B cell (primary cell): ENCODE measurements around the gene TRABD2A. TPM values are rescaled to one million over a fixed set of nuclear protein-coding genes. Genes with fewer than 3 reads are reported as not detected.

Experiments
- ATAC-seq: fragments of 200-7000 bp; cut with Tn5 transposase; one replicate; pipeline ENCODE4 v1.10.0; 2021; ENCODE audit warnings: low read depth, mild to moderate bottlenecking, moderate number of reproducible peaks, moderate library complexity
- CTCF ChIA-PET: fragments of 350-600 bp; sonication (Branson Sonifier 250); formaldehyde crosslinking; loops from one replicate; lab custom pipeline; 2021; ENCODE audit warnings: antibody characterized with exemption, inconsistent platforms; lab: Charles Lee
- POLR2A ChIA-PET: fragments of 350-600 bp; sonication (Branson Sonifier 250); formaldehyde crosslinking; loops from one replicate; lab custom pipeline; 2021; ENCODE audit warnings: antibody characterized with exemption; lab: Charles Lee
- DNase-seq: peaks from one replicate; pipeline ENCODE4 v3.0.0; 2013
- H2AFZ ChIP-seq: 2 replicates; pipeline ENCODE4 v1.6.1; 2012; ENCODE audit warnings: mild to moderate bottlenecking, low read depth, low read length; ENCODE audit not compliant: insufficient read depth, poor library complexity, severe bottlenecking
- H3K27ac ChIP-seq, 2 donors: 1 replicate in 1 of 2; 2 replicates in 1 of 2; pipeline ENCODE4 v1.5.1; 2012 to 2013; ENCODE audit warnings: low read length in 2 of 2, mild to moderate bottlenecking in 2 of 2, moderate library complexity in 1 of 2
- H3K27me3 ChIP-seq, 4 experiments: fragments of 200-600 bp in 1 of 4; sonication (generic) in 1 of 4; replicated peaks in 1 of 4; 1 replicate in 2 of 4; 2 replicates in 2 of 4; pipeline versions ENCODE4 v1.6.1 to v1.7.0; 2013 to 2016; ENCODE audit warnings: low read length in 3 of 4, mild to moderate bottlenecking in 2 of 4, mixed read lengths in 1 of 4, moderate library complexity in 1 of 4; ENCODE audit not compliant: insufficient read depth in 4 of 4, control insufficient read depth in 3 of 4; ENCODE audit errors: control extremely low read depth in 1 of 4
- H3K36me3 ChIP-seq, 2 experiments: replicated peaks in 1 of 2; 1 replicate in 1 of 2; 2 replicates in 1 of 2; pipeline versions ENCODE4 v1.6.1 to v1.7.1; 2013; ENCODE audit warnings: low read length in 1 of 2; ENCODE audit not compliant: insufficient read depth in 2 of 2, control insufficient read depth in 1 of 2; ENCODE audit errors: control extremely low read depth in 1 of 2, extremely low read depth in 1 of 2
- H3K4me1 ChIP-seq, 2 donors: fragments of 200-600 bp in 1 of 2; sonication (generic) in 1 of 2; 1 replicate in 1 of 2; 2 replicates in 1 of 2; pipeline versions ENCODE4 v1.5.1 to v1.6.1; 2013 to 2017; ENCODE audit warnings: low read length in 2 of 2; ENCODE audit not compliant: control insufficient read depth in 2 of 2, insufficient read depth in 2 of 2
- H3K4me2 ChIP-seq: replicated peaks from 2 replicates; pipeline ENCODE3; 2012; ENCODE audit warnings: mild to moderate bottlenecking, low read depth, low read length; ENCODE audit not compliant: poor library complexity, severe bottlenecking
- H3K4me3 ChIP-seq, 5 experiments: fragments of 200-600 bp in 1 of 5; sonication (generic) in 1 of 5; 1 replicate in 3 of 5; 2 replicates in 2 of 5; pipeline versions ENCODE4 v1.5.1 to v1.7.0; 2011 to 2016; ENCODE audit warnings: low read length in 4 of 5, mild to moderate bottlenecking in 4 of 5, low read depth in 2 of 5, control low read depth in 1 of 5, moderate library complexity in 1 of 5; ENCODE audit not compliant: insufficient read depth in 1 of 5; ENCODE audit errors: control extremely low read depth in 1 of 5, extremely low read depth in 1 of 5
- H3K79me2 ChIP-seq: fragments of 200-600 bp; sonication (generic); one replicate; pipeline ENCODE4 v1.6.0; 2016; ENCODE audit warnings: low read length; ENCODE audit not compliant: control insufficient read depth, insufficient read depth
- H3K9ac ChIP-seq: fragments of 200-600 bp; sonication (generic); 2 replicates; pipeline ENCODE4 v1.6.1; 2017; ENCODE audit warnings: mild to moderate bottlenecking, low read length, moderate library complexity
- H3K9me3 ChIP-seq, 3 donors: one replicate each; pipeline versions ENCODE4 v1.6.1 to v1.7.1; 2013; ENCODE audit warnings: low read length in 2 of 3; ENCODE audit not compliant: control insufficient read depth in 2 of 3, insufficient read depth in 1 of 3; ENCODE audit errors: control extremely low read depth in 1 of 3
- H4K20me1 ChIP-seq: 2 replicates; pipeline ENCODE4 v1.6.0; 2012; ENCODE audit warnings: mild to moderate bottlenecking, low read length; ENCODE audit not compliant: insufficient read depth, control insufficient read depth, poor library complexity, severe bottlenecking
- H3K27ac Mint-ChIP-seq: one replicate; pipeline ENCODE4 v1.8.0; 2021; ENCODE audit warnings: mixed read lengths
- H3K27me3 Mint-ChIP-seq: one replicate; pipeline ENCODE4 v1.8.0; 2021; ENCODE audit warnings: mixed read lengths
- H3K4me1 Mint-ChIP-seq: one replicate; pipeline ENCODE4 v1.8.0; 2021; ENCODE audit warnings: mixed read lengths
- H3K4me3 Mint-ChIP-seq: one replicate; pipeline ENCODE4 v1.8.0; 2021; ENCODE audit warnings: mixed read lengths
- H3K9me3 Mint-ChIP-seq: one replicate; pipeline ENCODE4 v1.8.0; 2022; ENCODE audit warnings: mixed read lengths; ENCODE audit not compliant: insufficient read depth
- CTCF ChIP-seq: fragments of 200-600 bp; IDR thresholded peaks from one replicate; pipeline ENCODE4 v1.8.0; 2022; ENCODE audit warnings: antibody characterized with exemption, mild to moderate bottlenecking
- EZH2 ChIP-seq: IDR thresholded peaks from 2 replicates; pipeline ENCODE4 v1.6.1; 2012; ENCODE audit warnings: borderline replicate concordance, low read depth, mild to moderate bottlenecking, moderate library complexity, low read length; ENCODE audit not compliant: insufficient read depth, poor library complexity, severe bottlenecking
- WGBS: methylation state at CpG from one replicate; pipeline ENCODE4 v1.1.5; 2013; ENCODE audit warnings: missing lambda C conversion rate; ENCODE audit not compliant: insufficient coverage; 5-methylcytosine and 5-hydroxymethylcytosine counted together
- intact Hi-C: fragments of 100-400 bp; cut with micrococcal nuclease; formaldehyde crosslinking; loops from one replicate; pipeline ENCODE4 v1.10.0; 2022
- polyA plus RNA-seq: library from polyadenylated mRNA; depleted of rRNA; stranded (reverse); fragments of >200 nt; gene quantifications from 2 replicates; pipeline ENCODE4 v1.2.3, GENCODE V29; 2012
- total RNA-seq, 2 donors: library from RNA; stranded (reverse); fragments of 120-200 nt in 1 of 2; gene quantifications; 1 replicate in 1 of 2; 2 replicates in 1 of 2; pipeline versions ENCODE4 v1.2.3 to v1.2.4, GENCODE V29; 2013 to 2022

TRABD2A gene
- total and polyA plus RNA-seq, 2 donors (not counting 1 experiment from before 2014, with no cell fraction given): 10.1 to 11.3 TPM

DNA sequence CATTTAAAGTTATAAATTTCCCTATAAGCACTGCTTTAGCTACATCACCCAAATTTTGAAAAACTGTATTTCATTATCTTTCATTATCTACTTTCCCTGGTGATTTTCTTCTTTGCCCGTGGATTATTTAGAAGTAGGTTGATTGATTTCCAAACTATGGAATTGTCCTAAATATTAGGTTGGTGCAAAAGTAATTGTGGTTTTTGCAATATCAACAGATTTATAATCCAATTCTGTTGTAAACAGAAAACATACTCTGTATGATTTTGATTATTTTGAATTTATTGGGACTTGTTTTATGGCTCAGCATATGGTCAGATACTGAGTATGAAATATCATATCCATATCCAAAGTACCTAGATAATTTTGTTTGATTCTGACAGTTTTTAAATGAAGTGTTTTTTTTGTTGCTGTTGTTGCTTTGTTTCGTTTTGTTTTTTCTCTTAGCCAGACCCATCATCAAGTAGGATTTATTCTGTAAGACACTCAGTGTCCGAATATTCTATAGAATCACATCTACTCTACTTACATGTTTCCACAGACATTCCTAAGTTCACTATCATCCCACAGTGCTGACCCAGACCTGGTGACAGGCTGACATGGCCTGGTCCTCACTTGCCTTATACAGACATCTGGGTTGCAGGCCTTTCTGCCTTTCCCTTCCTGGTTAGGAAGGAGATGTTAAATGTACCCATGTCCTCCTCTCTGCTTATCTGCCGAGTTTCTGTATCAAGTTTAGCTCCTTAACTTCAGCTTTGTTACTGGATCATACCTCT is 2.1 kb upstream of the TRABD2A start:
- no peaks in the 10 kb centered on the region for H3K9me3 Mint-ChIP-seq

More for the DNA sequence above, 2.1 kb upstream of the TRABD2A start:
- H3K27me3 ChIP-seq: no peaks in the 10 kb centered on the region
- H3K4me2 ChIP-seq: no peak overlapping the region
- TF ChIP-seq EZH2 (no peak), CTCF (no peak)
- H3K27ac ChIP-seq: peak overlapping the region; percentile 72 to 92
- H3K79me2 ChIP-seq: peaks cover 10% of the 10 kb centered on the region
- peak overlapping the region; percentile 92 for H3K4me3 Mint-ChIP-seq
- 100% methylated on average over 2 of the region's 4 CpGs for WGBS
- no peaks in the 10 kb centered on the region for H3K36me3 ChIP-seq
- peaks cover 18 to 35% of the 10 kb centered on the region in 2 donors for H3K4me1 ChIP-seq
- intact Hi-C loops: loop anchor here (1.0 to 5.0 kb wide), 6 partner anchors 22 to 388 kb away; partner anchors contain the start of genes DNAH6 and TMSB10
- no peak overlapping the region for H3K9ac ChIP-seq
- H2AFZ ChIP-seq: no peak overlapping the region
- H3K27me3 Mint-ChIP-seq: no peaks in the 10 kb centered on the region
- DNase-seq (no peak), ATAC-seq (no peak)
- H3K27ac Mint-ChIP-seq: peak overlapping the region; percentile 95
- ChIA-PET POLR2A (interaction anchor here (0.8 to 3.7 kb wide), 6 partner anchors 12 to 43 kb away, joined by 3 to 47 read pairs (median 4); partner anchors contain the start of gene TMSB10), CTCF (interaction anchor here (0.6 to 18.2 kb wide), 31 partner anchors 7 to 421 kb away, joined by 3 to 316 read pairs (median 4); partner anchors contain the start of genes DNAH6 and TMSB10)
- H3K9me3 ChIP-seq: no peaks in the 10 kb centered on the region
- no peak overlapping the region for H3K4me3 ChIP-seq
- H4K20me1 ChIP-seq: no peaks in the 10 kb centered on the region
- H3K4me1 Mint-ChIP-seq: peaks cover 34% of the 10 kb centered on the region
